ENCODE measurements around the gene RAB11FIP2. TPM values are rescaled to one million over a fixed set of nuclear protein-coding genes. Genes with fewer than 3 reads are reported as not detected.

The RAB11FIP2 gene
- total RNA-seq, 1 experiment from 2014 or later = 12.2 TPM

DNA sequence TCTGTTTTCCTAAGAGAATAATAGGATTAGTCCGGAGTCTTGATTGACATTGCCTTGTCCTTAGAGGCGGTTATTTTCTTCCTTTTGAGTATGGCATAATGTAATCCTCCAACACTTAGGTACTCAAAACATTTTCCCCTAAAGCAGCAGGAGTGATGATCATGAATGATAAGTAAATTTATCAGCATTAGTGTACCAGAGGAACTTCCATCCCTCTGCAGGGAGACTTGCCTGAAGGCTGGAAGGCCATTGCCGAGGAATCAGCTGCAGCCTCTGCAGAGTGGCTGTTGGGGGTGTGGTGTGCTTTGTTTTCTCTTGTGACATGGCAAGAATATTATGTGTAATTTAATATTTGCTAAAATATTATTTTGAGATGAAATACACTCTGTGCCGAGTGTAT, 56.8 kb downstream of the RAB11FIP2 start:
- Mint-ChIP-seq H3K9me3 (peaks cover 25% of the 10 kb centered on the region), H3K4me3 (no peak overlapping the region), H3K27ac (no peak overlapping the region), H3K36me3 (peaks cover 17% of the 10 kb centered on the region), H3K27me3 (ENCODE audit: low read depth) (no peaks in the 10 kb centered on the region), H3K4me1 (peaks cover 53% of the 10 kb centered on the region)
- ChIA-PET POLR2A (no interaction called here), CTCF (no interaction called here)
- no peak for TF ChIP-seq NR2C2 (CRISPR knock-in tag; IDR thresholded peaks at IDR 0.05)
- no peak for TF ChIP-seq NFATC4 (CRISPR knock-in tag; IDR thresholded peaks at IDR 0.05)
- TF ChIP-seq, protein P1, sequence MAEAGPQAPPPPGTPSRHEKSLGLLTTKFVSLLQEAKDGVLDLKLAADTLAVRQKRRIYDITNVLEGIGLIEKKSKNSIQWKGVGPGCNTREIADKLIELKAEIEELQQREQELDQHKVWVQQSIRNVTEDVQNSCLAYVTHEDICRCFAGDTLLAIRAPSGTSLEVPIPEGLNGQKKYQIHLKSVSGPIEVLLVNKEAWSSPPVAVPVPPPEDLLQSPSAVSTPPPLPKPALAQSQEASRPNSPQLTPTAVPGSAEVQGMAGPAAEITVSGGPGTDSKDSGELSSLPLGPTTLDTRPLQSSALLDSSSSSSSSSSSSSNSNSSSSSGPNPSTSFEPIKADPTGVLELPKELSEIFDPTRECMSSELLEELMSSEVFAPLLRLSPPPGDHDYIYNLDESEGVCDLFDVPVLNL (CRISPR knock-in tag; IDR thresholded peaks at IDR 0.05; ENCODE audit: borderline replicate concordance, low read depth) = no peak
- TF ChIP-seq IRF2 (CRISPR knock-in tag; IDR thresholded peaks at IDR 0.05; ENCODE audit: borderline replicate concordance, low read depth) = no peak
- TF ChIP-seq ZNF138 (CRISPR knock-in tag; conservative IDR thresholded peaks at IDR 0.05) = no peak
- TF ChIP-seq JAZF1 (CRISPR knock-in tag; IDR thresholded peaks at IDR 0.05) = no peak
- TF ChIP-seq, protein P2, sequence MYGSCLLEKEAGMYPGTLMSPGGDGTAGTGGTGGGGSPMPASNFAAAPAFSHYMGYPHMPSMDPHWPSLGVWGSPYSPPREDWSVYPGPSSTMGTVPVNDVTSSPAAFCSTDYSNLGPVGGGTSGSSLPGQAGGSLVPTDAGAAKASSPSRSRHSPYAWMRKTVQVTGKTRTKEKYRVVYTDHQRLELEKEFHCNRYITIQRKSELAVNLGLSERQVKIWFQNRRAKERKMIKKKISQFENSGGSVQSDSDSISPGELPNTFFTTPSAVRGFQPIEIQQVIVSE (CRISPR knock-in tag; IDR thresholded peaks at IDR 0.05; ENCODE audit: borderline replicate concordance) = no peak
- TF ChIP-seq GTF2I (CRISPR knock-in tag; conservative IDR thresholded peaks at IDR 0.05) = no peak
- TF ChIP-seq ZNF396 (CRISPR knock-in tag; IDR thresholded peaks at IDR 0.05; ENCODE audit: borderline replicate concordance) = no peak
- no peak for TF ChIP-seq NFE2L1 (CRISPR knock-in tag; IDR thresholded peaks at IDR 0.05)
- no peak for TF ChIP-seq KAT7 (CRISPR knock-in tag; IDR thresholded peaks at IDR 0.05; ENCODE audit: borderline replicate concordance)
- TF ChIP-seq TEAD1 (CRISPR knock-in tag; IDR thresholded peaks at IDR 0.05) = no peak
- TF ChIP-seq ZMAT4 (CRISPR knock-in tag; IDR thresholded peaks at IDR 0.05) = no peak
- no peak for TF ChIP-seq GRHL2 (CRISPR knock-in tag; IDR thresholded peaks at IDR 0.05; ENCODE audit: insufficient replicate concordance, severe bottlenecking)
- no peak for TF ChIP-seq ZNF232 (CRISPR knock-in tag; IDR thresholded peaks at IDR 0.05)
- no peak for DNase-seq (ENCODE audit: low spot score)
- no peak for ATAC-seq

GRCh38 chr10:117988814-117989213, 57.9 kb downstream of the RAB11FIP2 start:
- Mint-ChIP-seq H3K9me3 (peaks cover 30% of the 10 kb centered on the region), H3K27me3 (ENCODE audit: low read depth) (no peaks in the 10 kb centered on the region; the same call in 1 of the 2 replicates), H3K27ac (no peak overlapping the region), H3K4me3 (no peak overlapping the region), H3K4me1 (peaks cover 59% of the 10 kb centered on the region), H3K36me3 (peaks cover 17% of the 10 kb centered on the region)
- ChIA-PET CTCF (no interaction called here), POLR2A (no interaction called here)
- no peak for TF ChIP-seq ATF1 (CRISPR knock-in tag; IDR thresholded peaks at IDR 0.05)
- no peak for TF ChIP-seq GABPB1 (CRISPR knock-in tag; IDR thresholded peaks at IDR 0.05)
- TF ChIP-seq SMAD4 (CRISPR knock-in tag; IDR thresholded peaks at IDR 0.05) = no peak
- no peak for TF ChIP-seq FOXP1 (CRISPR knock-in tag; IDR thresholded peaks at IDR 0.05; ENCODE audit: borderline replicate concordance)
- no peak for TF ChIP-seq OVOL2 (CRISPR knock-in tag; IDR thresholded peaks at IDR 0.05; ENCODE audit: borderline replicate concordance)
- TF ChIP-seq, protein P3, sequence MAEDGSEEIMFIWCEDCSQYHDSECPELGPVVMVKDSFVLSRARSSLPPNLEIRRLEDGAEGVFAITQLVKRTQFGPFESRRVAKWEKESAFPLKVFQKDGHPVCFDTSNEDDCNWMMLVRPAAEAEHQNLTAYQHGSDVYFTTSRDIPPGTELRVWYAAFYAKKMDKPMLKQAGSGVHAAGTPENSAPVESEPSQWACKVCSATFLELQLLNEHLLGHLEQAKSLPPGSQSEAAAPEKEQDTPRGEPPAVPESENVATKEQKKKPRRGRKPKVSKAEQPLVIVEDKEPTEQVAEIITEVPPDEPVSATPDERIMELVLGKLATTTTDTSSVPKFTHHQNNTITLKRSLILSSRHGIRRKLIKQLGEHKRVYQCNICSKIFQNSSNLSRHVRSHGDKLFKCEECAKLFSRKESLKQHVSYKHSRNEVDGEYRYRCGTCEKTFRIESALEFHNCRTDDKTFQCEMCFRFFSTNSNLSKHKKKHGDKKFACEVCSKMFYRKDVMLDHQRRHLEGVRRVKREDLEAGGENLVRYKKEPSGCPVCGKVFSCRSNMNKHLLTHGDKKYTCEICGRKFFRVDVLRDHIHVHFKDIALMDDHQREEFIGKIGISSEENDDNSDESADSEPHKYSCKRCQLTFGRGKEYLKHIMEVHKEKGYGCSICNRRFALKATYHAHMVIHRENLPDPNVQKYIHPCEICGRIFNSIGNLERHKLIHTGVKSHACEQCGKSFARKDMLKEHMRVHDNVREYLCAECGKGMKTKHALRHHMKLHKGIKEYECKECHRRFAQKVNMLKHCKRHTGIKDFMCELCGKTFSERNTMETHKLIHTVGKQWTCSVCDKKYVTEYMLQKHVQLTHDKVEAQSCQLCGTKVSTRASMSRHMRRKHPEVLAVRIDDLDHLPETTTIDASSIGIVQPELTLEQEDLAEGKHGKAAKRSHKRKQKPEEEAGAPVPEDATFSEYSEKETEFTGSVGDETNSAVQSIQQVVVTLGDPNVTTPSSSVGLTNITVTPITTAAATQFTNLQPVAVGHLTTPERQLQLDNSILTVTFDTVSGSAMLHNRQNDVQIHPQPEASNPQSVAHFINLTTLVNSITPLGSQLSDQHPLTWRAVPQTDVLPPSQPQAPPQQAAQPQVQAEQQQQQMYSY (CRISPR knock-in tag; IDR thresholded peaks at IDR 0.05) = no peak
- TF ChIP-seq, protein P2 (CRISPR knock-in tag; IDR thresholded peaks at IDR 0.05; ENCODE audit: borderline replicate concordance) = no peak
- TF ChIP-seq MLX (CRISPR knock-in tag; IDR thresholded peaks at IDR 0.05) = no peak
- TF ChIP-seq ETV6 (CRISPR knock-in tag; IDR thresholded peaks at IDR 0.05) = no peak
- no peak for TF ChIP-seq NR1H2 (CRISPR knock-in tag; IDR thresholded peaks at IDR 0.05)
- no peak for TF ChIP-seq ZNF121 (CRISPR knock-in tag; IDR thresholded peaks at IDR 0.05)
- no peak for TF ChIP-seq ZNF671 (CRISPR knock-in tag; IDR thresholded peaks at IDR 0.05)
- ATAC-seq = no peak
- DNase-seq (ENCODE audit: low spot score) = no peak

All from WTC11 (cell line).